GM23338 (cell line): ENCODE results near the gene HNF1B.

Source experiments
- JUNB ChIP-seq: IDR thresholded peaks from one replicate; pipeline ENCODE4 v1.6.1; 2016; ENCODE audit warnings: antibody characterized with exemption; ENCODE audit not compliant: unreplicated experiment
- POLR2AphosphoS5 ChIP-seq: IDR thresholded peaks from 2 replicates; pipeline ENCODE4 v1.6.1; 2016; ENCODE audit warnings: antibody characterized with exemption, low read depth

DNA sequence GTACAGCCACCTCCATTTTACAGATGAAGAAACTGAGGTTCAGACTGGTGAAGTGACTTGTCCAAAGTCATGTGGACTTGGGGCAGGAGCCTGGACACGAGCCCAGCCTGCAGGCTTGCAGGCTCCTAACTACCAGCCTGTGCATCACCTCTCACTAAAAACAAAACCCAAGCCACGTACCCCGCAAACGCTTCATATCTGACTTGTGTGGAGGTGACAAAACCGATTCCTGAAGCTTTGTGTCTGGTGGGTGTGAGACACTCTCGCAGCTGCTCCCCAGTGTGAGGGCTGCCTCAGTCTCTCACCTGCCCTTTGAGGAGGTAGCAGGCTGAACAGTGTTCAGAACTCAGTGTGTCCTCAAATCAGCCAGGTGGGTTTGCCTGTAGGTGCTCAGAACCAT is 8.4 kb downstream of the HNF1B start:
- TF ChIP-seq JUNB = no peak
- no peak for TF ChIP-seq POLR2AphosphoS5
